ENCODE results near the gene NUMA1. TPM values are rescaled to one million over a fixed set of nuclear protein-coding genes. Genes with fewer than 3 reads are reported as not detected.

Gene NUMA1
- total and polyA plus RNA-seq, 2 experiments from 2014 or later = 33.2 to 104 TPM

- DNase-seq (ENCODE audit: low spot score) = no peak
- Histone ChIP-seq H3F3A (replicated peaks; ENCODE audit: low read depth) (no peaks in the 10 kb centered on the region), H3K4me1 (ENCODE audit: insufficient read depth) (peaks cover 7% of the 10 kb centered on the region; the same call in 1 of the 2 replicates), H3K9me2 (ENCODE audit: insufficient read depth) (peaks cover 19% of the 10 kb centered on the region), H3K27me3 (ENCODE audit: insufficient read depth) (peaks cover 9% of the 10 kb centered on the region), H3K27ac (ENCODE audit: low read depth) (peak overlapping the region; percentile 21; the same call in 1 of the 2 replicates), H3K4me2 (peak overlapping the region; percentile 77), H3K4me3 (peak overlapping the region; percentile 49), H4K20me1 (replicated peaks; ENCODE audit: insufficient read depth) (no peaks in the 10 kb centered on the region), H3K79me2 (replicated peaks; ENCODE audit: insufficient read depth) (no peaks in the 10 kb centered on the region), H3K36me3 (ENCODE audit: insufficient read depth) (no peaks in the 10 kb centered on the region), H2AFZ (no peak overlapping the region)
- peak overlapping the region; percentile 100 for H3K27ac Mint-ChIP-seq
- peaks cover 15% of the 10 kb centered on the region for H3K27me3 Mint-ChIP-seq (ENCODE audit: insufficient read depth, low read depth, poor library complexity)
- H3K4me1 Mint-ChIP-seq = peaks cover 10% of the 10 kb centered on the region
- peaks cover 7% of the 10 kb centered on the region; the same call in 2 of the 3 replicates for H3K36me3 Mint-ChIP-seq (ENCODE audit: low read depth)
- peak overlapping the region; percentile 93 for H3K4me3 Mint-ChIP-seq
- peak; percentile 4; the same call in 1 of the 3 replicates for ATAC-seq
- no peaks in the 10 kb centered on the region; the same call in 1 of the 3 replicates for H3K9me3 Mint-ChIP-seq
- TF ChIP-seq POLR2AphosphoS5 (IDR thresholded peaks at IDR 0.05; ENCODE audit: low read depth) (no peak), NANOG (IDR thresholded peaks at IDR 0.05; ENCODE audit: borderline replicate concordance) (no peak), JUNB (IDR thresholded peaks at IDR 0.05; ENCODE audit: unreplicated experiment) (no peak), CREB1 (CRISPR knock-in tag; IDR thresholded peaks at IDR 0.05; ENCODE audit: low read depth) (no peak), REST (IDR thresholded peaks at IDR 0.05; ENCODE audit: unreplicated experiment) (no peak), ZNF331 (CRISPR knock-in tag; IDR thresholded peaks at IDR 0.05; ENCODE audit: low read depth) (no peak), EZH2phosphoT487 (IDR thresholded peaks at IDR 0.05; ENCODE audit: unreplicated experiment) (no peak), STAT1 (IDR thresholded peaks at IDR 0.05; ENCODE audit: unreplicated experiment) (no peak), ZNF114 (CRISPR knock-in tag; IDR thresholded peaks at IDR 0.05) (no peak), CTCF (conservative IDR thresholded peaks at IDR 0.05; ENCODE audit: low read depth in 2 of 2) (no peak), EZH2 (IDR thresholded peaks at IDR 0.05; ENCODE audit: low read depth, unreplicated experiment) (no peak), ZNF462 (CRISPR knock-in tag; IDR thresholded peaks at IDR 0.05) (no peak)
- TF ChIP-seq, protein P1, sequence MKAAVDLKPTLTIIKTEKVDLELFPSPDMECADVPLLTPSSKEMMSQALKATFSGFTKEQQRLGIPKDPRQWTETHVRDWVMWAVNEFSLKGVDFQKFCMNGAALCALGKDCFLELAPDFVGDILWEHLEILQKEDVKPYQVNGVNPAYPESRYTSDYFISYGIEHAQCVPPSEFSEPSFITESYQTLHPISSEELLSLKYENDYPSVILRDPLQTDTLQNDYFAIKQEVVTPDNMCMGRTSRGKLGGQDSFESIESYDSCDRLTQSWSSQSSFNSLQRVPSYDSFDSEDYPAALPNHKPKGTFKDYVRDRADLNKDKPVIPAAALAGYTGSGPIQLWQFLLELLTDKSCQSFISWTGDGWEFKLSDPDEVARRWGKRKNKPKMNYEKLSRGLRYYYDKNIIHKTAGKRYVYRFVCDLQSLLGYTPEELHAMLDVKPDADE (IDR thresholded peaks at IDR 0.05) = no peak
Observed at GRCh38 chr11:72111300-72112142, 31.2 kb upstream of the NUMA1 start.
